GM21360 (cell line): Measurements from ENCODE around the gene UCK1.
A peak's percentile ranks its signal among the peaks of the same experiment; 100 is the strongest.
"Not testable (repeated sequence)": the region's sequence is repeated elsewhere in the genome, so short reads cannot be mapped to it uniquely, and the experiment has no call there.

Experiments used
- ATAC-seq: cut with Tn5 transposase; IDR thresholded peaks from one replicate; pipeline ENCODE4 v1.9.1; 2021; ENCODE audit warnings: mild to moderate bottlenecking, moderate library complexity; ENCODE audit not compliant: unreplicated experiment

UCK1 gene

DNA sequence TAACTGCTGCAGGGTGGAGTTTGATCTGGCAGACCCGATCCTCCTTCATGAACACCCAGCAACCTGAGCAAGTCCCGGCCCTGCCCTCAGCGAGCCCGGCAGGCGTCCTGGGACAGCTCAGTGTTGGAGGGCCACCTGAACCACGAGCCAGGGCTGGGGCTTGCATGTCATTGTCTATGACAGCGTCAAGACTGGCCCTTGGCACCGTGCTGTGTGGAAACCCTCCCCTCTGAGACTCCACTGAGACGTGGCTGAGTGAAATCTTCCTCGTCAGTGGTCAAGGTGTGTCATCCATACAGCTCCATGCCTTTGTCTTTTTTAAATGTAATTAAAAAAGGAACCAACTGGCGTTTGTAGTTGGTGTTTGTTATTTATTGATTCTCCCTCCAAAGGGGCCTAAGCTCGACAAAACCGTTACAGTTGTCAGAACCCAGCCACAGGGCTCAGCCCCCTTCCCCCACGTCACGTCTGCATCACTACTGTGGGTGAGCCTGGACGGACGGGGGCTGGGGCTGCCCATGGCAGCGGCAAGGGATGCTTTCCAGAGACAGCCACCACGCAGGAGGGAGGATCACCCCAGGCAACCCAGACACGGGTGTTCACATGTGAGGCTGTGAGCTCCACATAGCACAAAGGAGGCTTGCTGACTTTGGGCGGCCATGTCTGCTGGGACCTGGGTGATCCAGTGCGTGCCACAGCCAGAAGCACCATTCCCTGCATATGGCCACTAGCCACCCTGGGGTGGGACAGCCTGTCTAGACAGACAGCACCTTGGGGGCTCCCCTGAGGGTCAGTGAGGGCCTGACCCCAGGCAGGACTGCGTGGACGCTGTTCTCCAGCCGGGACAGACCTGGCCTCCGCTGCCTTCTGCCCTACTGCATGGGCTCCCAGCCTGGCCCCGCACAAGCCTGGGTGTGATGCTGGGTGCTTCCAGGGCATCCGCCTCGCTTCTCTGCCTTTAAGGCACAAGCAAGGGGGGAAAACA, 7.3 kb downstream of the UCK1 start:
- no peak for ATAC-seq

DNA sequence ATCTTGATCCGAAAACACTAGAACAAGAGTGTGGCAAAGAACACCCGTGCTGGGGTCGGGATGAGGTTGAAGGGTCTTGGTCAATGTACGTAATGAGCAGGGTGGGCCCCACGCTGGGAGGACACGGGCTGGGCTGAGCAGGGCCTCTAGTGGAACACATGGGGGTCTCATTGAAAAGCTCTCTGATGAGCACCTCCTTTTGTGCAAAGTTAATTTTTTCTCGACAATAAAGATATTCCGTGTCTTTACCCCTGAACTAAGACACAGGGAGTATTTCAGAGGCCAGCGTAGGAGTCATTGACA, 8.0 kb downstream of the UCK1 start:
- no peak for ATAC-seq

DNA sequence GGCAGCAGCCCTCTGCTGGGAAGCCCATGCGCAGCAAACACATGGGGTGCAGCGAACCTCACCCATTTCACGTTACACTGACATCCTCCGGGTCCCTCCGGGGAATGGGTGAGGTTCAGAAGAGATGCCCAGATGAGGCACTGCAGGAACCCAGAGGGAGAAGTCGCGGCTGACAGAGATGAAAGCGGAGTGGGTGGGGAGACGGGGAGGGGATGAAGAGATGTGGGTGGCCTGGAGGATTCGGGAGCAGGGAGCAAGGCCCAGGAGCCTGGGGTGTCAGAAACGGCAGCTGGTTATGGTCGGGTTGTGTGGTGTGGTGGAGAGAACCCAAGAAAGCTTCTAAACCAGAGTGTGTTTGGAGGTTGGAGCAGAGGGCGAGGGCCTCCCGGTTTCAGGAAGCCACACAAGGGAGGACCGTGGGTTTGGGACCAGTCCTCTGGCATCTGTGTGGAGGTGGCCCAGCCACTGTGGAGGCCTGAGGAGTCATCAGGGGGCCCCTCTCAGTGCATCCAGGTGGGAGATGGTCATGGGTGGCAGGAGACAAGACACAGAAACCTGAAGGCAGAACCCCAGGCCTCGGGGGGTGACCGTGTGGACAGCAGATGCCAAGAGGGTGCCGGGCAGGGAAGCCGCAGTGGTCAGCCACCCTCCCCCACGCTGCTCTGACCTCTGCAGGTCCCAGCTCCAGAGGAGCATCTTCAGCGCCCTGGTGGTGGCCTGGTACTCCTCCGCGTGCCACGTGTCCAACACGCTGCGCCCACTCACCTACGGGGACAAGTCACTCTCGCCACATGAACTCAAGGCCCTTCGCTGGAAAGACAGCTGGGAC, 8.6 kb downstream of the UCK1 start:
- no peak for ATAC-seq

DNA sequence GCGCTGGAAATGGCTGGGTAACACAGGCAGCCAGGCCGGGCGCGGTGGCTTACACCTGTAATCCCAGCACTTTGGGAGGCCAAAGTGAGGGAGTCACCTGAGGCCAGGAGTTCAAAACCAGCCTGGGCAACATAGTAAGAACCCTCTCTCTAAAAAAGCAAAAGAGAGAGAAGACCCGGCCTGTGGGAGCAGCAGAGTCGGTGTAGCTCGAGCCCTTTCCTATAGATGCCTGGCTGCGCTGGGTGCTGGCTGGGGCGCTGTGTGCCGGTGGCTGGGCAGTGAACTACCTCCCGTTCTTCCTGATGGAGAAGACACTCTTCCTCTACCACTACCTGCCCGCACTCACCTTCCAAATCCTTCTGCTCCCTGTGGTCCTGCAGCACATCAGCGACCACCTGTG, 9.2 kb downstream of the UCK1 start:
- ATAC-seq: no peak

DNA sequence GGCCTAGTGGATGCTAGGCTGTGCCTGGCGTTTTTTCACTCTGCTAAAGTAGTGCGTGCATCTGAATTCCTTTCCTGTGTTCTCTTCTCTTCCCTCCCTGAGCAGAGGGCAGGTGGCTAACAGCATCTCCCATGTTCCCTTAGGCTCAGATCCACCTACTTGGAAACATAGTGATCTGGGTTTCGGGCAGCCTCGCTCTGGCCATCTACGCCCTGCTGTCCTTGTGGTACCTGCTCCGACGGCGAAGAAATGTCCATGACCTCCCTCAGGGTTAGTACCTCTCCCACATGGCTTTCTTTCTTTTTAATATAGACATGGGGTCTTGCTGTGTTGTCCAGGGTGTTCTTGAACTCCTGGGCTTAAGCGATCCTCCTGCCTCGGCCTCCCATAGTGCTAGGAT, 9.9 kb downstream of the UCK1 start:
- no peak for ATAC-seq

DNA sequence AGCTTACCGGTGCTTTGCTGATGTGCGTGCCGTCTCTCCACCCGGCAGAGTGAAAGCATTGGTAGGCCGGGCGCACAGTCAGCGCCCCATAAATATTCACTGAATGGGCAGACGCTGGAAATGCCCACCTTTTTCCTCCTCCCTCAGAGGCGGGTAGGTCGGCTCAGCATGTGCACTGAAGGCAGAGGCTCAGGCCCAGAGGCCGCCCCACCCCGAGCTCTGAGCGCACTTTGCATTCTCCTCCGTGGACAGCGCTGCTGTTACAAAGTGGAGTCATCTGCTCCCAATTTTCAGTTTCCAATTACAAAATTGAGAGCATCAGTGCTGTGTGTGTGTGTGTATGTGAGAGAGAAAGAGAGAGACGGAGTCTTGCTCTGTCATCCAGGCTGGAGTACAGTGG, 10.6 kb downstream of the UCK1 start:
- no peak for ATAC-seq

DNA sequence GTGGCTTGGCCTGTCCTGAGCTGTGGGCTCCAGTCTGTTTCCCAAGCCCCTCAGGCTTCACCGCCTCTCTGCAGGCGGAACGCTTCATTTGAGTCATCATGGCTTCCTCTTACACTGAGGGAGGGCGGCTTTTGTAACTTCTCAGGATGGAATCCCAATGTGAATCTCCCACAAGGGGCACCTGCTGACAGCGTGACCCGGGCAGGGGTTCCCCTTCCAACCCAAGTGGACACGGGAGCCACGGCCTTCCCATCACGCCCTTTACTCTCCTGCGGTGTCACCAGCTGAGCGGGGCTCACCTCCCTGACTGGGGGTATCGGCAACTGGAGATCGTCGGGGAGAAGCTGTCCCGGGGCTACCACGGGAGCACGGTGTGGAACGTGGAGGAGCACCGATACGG, 12.5 kb downstream of the UCK1 start:
- no peak for ATAC-seq

DNA sequence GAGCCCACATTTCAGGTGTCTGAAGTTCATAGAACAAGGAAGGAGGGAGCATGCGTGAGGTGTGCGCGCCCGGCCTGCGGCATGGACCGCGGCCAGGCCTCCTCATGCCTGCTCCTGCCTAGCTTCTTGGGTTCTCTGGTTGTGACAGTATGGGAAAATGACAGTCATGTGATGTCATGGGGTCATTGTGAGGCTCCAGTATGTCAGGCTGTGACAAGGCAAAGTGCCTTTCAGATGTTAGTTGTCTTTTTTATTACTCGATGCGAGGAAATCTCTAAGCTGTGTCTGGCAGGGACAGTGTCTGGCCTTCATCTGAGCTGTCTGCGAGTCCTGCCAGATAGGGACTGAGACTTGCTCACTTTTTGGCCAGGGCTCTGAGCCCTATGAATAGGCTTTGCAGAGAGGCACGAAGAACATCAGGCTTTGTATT, 13.3 kb downstream of the UCK1 start:
- no peak for ATAC-seq

DNA sequence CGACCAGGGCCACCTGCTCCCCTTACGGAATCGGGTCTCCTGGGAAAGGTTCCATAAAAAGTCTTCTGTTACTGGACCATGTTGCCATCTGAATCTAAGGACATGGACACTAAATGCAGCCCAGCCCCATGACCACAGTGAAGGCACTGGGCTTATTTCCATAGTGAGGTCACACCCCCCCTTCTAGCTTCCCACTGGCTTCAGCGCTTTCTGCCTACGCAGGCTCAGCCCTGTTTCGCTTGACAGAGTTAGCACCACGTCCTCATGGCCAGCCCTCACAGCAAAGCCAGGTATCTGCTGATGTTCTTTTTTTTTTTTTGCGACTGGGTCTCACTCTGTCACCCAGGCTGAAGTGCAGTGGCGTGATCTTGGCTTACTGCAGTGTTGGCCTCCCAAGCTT, 14.1 kb downstream of the UCK1 start:
- no peak for ATAC-seq

DNA sequence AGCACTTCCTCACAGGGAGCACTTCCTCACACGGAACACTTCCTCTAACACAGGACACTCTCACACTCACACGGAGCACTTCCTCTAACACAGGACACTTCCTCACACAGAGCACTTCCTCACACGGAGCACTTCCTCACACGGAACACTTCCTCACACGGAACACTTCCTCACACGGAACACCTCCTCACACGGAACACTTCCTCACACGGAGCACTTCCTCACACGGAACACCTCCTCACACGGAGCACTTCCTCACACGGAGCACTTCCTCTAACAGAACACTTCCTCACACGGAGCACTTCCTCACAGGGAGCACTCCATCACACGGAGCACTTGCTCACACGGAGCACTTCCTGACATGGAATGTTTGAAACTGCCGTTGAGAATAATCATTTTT, 15.0 kb downstream of the UCK1 start:
- no peak for ATAC-seq

DNA sequence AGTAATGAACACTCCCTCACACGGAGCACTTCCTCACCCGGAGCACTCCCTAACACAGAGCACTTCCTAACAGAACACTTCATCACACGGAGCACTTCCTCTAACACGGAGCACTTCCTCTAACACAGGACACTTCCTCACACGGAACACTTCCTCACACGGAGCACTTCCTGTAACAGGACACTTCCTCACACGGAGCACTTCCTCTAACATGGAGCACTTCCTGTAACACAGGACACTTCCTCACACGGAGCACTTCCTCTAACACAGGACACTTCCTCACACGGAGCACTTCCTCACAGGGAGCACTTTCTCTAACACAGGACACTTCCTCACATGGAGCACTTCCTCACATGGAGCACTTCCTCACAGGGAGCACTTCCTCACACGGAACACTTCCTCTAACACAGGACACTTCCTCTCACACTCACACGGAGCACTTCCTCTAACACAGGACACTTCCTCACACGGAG, 15.5 kb downstream of the UCK1 start:
- not testable (repeated sequence) for ATAC-seq

DNA sequence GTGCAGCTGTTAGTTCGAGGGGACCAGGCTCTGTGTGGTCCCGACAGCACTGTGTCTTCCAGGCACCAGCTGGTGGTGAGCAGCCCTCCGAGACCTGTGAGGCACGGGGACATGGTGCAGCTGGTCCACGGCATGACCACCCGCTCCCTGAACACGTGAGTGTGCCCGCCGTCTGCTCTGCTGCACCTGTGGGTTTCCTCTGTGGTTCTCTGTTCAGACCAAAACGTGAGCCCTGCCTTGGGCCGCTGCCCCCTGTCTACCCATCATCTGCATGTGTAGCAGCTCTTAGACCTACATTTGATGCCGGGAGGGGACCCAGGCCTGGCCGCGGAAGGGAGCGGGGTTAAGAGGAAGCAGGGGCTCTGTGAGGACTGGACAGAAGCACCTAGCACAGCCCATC, 17.9 kb downstream of the UCK1 start:
- no peak for ATAC-seq

DNA sequence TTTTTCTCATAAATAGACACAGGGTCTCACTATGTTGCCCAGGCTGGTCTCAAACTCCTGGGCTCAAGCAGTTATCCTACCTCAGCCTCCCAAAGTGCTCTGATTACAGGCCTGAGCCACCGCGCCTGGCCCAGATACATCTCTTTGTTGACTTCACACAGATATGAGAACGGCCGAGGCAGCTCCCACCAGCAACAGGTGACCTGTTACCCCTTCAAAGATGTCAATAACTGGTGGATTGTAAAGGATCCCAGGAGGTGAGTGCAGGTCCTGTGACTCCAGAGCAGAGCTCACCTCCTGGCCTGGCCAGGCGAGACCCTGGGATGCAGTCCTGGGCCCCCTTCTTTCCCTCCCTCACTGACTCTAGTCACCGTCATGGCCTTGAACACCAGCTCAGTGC, 19.2 kb downstream of the UCK1 start:
- ATAC-seq: no peak

DNA sequence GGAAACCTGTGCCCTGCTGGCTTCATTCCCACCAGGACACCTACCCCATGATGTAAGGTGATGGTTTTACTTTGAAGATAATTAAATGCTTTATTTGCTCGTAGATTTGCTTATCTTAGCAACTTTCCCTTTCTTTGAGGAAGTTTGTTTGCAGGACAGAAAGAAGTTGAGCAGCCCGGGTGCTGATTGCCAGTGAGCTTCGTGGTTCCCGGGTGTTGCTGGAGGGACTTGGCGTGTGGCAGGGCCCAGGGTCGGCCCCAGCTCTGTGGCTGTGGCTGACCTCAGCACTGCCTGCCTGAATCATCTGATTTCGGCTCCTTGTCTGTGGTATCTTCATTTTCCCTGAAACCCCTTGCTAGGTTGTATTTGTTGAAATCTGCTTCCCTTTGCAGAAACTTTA, 19.6 kb downstream of the UCK1 start:
- no peak for ATAC-seq

DNA sequence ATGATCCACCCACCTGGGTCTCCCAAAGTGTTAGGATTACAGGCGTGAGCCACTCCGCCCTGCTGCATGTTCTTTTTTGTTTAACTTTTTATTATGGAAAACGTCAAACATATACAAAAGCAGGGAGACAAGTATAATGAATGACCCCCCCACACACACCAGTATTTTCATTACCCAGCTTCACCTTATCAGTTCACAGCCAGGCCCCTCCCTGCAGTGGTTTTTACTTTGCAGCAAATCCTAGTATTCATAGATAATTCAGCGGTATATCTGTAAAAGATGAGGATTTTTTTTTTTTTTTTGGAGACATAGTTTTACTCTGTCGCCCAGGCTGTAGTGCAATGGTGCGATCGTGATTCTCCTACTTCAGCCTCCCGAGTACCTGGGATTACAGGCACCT, 26.1 kb downstream of the UCK1 start:
- no peak for ATAC-seq

DNA sequence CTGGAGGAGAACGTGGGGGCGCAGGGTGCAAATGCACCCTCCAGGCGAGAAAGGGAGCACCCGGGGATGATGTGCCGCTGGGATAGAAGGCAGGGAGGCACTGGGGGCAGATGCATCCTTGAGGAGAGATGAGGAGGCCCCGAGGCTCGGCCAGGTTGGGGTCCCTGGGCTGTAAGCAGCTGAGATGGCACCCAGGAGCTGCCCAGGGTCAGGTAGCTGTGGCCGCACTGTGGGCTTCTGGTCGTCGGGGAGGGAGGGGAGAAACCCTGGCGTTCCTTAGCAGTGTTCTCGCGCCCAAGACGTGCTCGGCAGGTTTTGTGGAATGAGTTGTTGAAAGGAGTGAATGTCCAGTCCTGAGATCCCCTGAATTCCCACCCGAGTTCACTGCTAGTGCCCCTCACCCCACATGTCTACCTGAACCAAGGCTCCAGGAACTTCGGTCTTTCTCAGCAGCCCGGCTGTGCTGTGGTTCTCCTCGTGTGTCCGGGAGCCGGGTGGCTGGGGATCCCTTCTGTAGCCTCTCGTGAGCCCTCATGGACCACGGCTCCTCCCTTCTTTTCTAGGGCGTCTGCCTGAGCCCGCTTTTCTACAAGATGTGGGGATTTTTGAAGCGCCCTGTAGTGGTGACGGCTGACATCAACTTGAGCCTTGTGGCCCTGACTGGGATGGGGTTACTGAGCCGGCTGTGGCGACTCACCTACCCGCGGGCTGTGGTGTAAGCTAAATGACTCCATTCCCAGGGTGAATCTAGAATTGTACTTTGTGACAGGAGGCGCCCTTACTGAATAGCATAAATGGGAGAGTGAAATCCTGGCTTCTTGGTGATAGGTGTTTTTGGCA, 27.2 kb downstream of the UCK1 start:
- ATAC-seq: no peak

DNA sequence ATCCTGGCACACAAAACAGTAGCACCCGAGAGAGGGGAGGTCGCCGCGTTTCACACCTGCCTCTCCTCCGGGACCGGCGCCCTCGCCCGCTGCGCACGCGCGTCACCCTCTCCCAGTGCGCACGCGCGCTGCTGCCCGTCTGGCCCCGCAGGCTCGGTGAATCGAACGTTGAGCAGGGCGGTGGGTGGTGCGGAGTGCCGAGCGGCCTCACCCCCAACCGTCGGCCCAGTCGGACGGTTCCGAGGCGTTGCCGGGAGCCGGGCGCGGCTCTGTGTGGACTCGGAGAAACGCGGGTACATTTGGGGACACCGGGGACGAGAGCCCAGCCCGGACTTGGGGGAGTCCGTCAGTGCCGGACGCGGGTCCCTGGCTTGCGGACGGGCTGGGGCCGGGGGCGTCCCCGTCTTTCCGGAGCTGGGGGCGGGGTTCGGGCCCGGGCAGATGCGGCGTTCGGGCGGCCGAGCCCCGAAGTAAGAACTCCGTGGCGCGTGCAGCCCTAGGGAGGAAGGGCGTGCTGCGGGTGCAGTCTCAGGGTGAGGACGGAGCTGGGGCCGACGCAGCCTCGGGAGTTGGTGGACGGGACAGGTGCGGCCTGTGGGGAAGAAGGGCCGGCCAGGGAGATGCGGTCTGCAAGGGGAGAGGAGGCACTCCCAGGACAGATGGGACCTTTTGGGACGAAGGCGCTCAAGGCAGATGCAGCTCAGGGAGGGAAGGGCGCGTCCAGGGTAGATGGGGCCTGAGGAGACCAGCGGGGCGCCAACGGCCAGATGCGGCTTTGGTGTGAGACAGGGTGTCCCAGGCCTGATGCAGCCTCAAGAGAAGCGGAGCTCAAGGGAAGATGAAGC, 28.1 kb downstream of the UCK1 start, which contains the start of gene POMT1:
Gene POMT1 (plus strand): TSS at position 138 of the 845 bp plus-strand sequence. CDS start 1,301 bp downstream, outside the sequence.
- peak; percentile 67 for ATAC-seq

DNA sequence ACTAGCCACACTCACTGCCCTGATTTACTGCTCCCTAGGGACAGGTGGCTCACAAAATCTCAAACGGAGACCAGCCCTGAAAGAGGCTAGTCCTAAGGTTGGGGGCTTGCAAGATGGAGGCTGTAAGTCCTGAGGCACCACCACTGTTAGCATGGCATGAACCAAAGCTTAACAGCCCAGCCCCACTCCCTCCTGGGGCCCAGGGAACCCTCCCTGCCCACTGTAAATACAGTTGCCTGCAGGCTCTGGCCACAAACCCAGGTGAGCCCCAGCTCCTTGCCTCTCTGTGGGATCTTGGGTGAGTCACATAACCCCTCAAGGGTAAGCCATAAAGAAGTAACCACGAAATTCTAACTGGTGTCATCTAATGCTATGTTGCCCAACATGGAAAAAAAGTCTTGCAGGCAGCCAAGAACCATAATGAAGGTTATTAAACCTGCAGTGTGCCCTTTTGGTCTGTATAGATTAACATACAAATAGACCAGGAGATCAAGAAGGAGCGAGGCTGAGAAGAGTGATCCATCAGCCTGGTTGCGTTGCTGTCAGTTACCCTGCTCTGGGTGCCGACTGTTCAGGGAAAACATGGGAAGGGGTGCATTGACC, 30.0 kb downstream of the UCK1 start:
- no peak for ATAC-seq

DNA sequence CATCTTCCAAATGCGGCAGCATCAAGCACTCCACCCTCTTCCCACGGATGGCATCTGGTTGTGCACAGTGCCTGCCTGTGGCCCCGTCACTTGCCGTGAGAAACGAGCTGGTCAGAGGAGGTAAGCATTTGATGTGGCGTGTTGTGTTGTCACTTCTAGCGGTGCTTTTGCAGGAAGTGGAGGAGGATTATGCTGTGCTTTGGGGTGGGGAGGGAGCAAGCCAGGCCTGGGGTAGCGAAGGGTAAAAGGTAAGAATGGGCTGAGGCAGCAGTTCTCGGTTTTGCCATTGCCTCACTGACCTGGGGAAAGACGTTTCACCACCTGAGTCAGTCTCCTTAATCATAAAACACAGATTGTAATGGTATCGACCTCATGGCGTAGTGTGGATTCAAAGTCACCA, 30.7 kb downstream of the UCK1 start:
- ATAC-seq: no peak
